ENCODE measurements around the gene IGF1. TPM values are rescaled to one million over a fixed set of nuclear protein-coding genes. Genes with fewer than 3 reads are reported as not detected.

Gene IGF1
- total and polyA plus RNA-seq, 9 of the 15 experiments (the other 6 are each of a cell fraction or from before 2014, with no cell fraction given), result 3.7 to 13.9 (median 4.5) TPM

DNA sequence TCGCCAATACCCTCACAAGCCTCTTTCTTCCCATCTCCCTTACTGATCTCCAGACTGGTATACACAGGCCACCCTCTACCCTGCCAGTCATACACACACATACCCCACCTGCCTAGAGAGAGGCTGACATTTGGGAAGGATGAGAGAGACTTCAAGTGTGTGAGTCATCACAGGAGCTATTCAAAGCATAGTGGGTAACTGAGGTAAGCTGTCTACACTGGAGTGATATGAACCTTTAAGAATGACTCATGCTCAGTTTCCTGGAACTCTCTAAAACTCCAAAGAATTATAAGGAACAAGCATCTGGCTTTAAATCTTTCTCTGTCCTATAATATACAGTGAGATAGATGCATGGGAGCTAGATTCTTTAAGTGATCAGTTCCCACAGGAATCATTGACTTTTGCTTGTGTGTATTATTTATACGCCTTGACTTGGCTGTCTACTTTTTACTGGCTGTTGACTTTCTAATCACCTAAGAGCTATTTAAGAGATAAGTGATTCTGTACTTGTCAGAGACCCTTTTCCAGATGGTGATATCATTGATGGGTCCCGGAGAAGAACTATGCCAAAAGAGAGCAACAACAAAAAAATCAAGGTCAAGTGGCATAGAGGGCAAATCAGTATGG lies 5.8 kb downstream of the IGF1 start (continued):
- TF ChIP-seq, protein P1, sequence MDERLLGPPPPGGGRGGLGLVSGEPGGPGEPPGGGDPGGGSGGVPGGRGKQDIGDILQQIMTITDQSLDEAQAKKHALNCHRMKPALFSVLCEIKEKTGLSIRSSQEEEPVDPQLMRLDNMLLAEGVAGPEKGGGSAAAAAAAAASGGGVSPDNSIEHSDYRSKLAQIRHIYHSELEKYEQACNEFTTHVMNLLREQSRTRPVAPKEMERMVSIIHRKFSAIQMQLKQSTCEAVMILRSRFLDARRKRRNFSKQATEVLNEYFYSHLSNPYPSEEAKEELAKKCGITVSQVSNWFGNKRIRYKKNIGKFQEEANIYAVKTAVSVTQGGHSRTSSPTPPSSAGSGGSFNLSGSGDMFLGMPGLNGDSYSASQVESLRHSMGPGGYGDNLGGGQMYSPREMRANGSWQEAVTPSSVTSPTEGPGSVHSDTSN (CRISPR knock-in tag; IDR thresholded peaks at IDR 0.05; ENCODE audit: low read depth), result no peak
- TF ChIP-seq, protein P1 (tag; conservative IDR thresholded peaks at IDR 0.05; ENCODE audit: low read depth), result 0 out of 2 replicates have a peak, but pooled peaks have one; percentile 33
- TF ChIP-seq ZSCAN32 (CRISPR knock-in tag; IDR thresholded peaks at IDR 0.05), result peak; percentile 85
- peak in 1 of 2 experiments; percentile 66; a peak in 1 of 4 replicates for TF ChIP-seq TBL1XR1 (IDR thresholded peaks at IDR 0.05; ENCODE audit: low read length in 2 of 2)
- TF ChIP-seq JUNB (CRISPR knock-in tag; conservative IDR thresholded peaks at IDR 0.05), result peak; percentile 96
- TF ChIP-seq ZSCAN29 (IDR thresholded peaks at IDR 0.05), result peak; percentile 87
- peak; percentile 35 for TF ChIP-seq NEUROD1 (IDR thresholded peaks at IDR 0.05; ENCODE audit: borderline replicate concordance, low read depth, low read length, partially characterized antibody)
- TF ChIP-seq CBFA2T2 (conservative IDR thresholded peaks at IDR 0.05), result peak; percentile 53
- TF ChIP-seq SMARCE1 (IDR thresholded peaks at IDR 0.05), result peak; percentile 94
- no peak for TF ChIP-seq SP2 (IDR thresholded peaks at IDR 0.05; ENCODE audit: extremely low read depth, low read depth, low read length, poor library complexity, severe bottlenecking)
- peak; percentile 83 for TF ChIP-seq ATF7 (IDR thresholded peaks at IDR 0.05)
- peak; percentile 94 for TF ChIP-seq DPF2 (IDR thresholded peaks at IDR 0.05)
- peak in 1 of 2 experiments; percentile 47; a peak in 1 of 4 replicates for TF ChIP-seq HDAC1 (IDR thresholded peaks at IDR 0.05)
- TF ChIP-seq TRIM24 (IDR thresholded peaks at IDR 0.05), result peak in 1 of 2 experiments; percentile 59; a peak in 1 of 4 replicates
- TF ChIP-seq, protein P2, sequence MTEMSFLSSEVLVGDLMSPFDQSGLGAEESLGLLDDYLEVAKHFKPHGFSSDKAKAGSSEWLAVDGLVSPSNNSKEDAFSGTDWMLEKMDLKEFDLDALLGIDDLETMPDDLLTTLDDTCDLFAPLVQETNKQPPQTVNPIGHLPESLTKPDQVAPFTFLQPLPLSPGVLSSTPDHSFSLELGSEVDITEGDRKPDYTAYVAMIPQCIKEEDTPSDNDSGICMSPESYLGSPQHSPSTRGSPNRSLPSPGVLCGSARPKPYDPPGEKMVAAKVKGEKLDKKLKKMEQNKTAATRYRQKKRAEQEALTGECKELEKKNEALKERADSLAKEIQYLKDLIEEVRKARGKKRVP (CRISPR knock-in tag; IDR thresholded peaks at IDR 0.05), result no peak
- TF ChIP-seq SMARCA4 (IDR thresholded peaks at IDR 0.05), result peak; percentile 94
- TF ChIP-seq CBX3 (IDR thresholded peaks at IDR 0.05; ENCODE audit: borderline replicate concordance in 1 of 2, low read length in 2 of 2), result 0 out of 3 replicates have a peak, but pooled peaks of 1 of the 2 experiments have one; percentile 27

All from K562 (cell line).